Stimulated activated CD8-positive, alpha-beta memory T cell treated with anti-CD3 and anti-CD28 coated beads, Interleukin-2, amount 100 ng/mL, for 48 hours (primary cell): ENCODE data around the gene CYP27A1.

Source experiments
- DNase-seq, 2 donors: peaks; one replicate each; pipeline ENCODE4 v3.0.0-alpha.2; 2020; ENCODE audit warnings: low read depth in 2 of 2

CYP27A1 gene

DNA sequence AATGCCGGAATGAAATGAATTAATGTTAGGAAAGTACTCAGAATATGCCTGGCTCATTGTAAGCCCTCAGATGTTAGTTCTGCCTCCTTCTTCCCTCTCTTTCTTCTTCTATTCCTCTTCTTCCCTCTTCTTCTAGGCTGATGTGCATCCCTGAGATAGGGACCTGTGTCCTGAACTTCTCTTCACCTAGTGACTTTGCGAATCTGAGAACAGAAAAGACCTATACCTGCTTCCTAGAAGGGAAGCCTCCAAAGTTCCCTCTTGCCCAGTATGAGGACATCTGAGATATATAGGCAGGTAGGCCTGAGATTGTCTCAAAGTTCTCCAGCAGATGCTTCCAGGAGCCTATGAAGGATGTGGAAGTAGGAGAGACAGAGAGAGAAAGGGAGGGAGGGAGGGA is 8.1 kb upstream of the CYP27A1 start:
- DNase-seq = no peak

- DNase-seq = no peak
Measured at GRCh38 chr2:218776488-218776887, 5.5 kb upstream of the CYP27A1 start.

DNA sequence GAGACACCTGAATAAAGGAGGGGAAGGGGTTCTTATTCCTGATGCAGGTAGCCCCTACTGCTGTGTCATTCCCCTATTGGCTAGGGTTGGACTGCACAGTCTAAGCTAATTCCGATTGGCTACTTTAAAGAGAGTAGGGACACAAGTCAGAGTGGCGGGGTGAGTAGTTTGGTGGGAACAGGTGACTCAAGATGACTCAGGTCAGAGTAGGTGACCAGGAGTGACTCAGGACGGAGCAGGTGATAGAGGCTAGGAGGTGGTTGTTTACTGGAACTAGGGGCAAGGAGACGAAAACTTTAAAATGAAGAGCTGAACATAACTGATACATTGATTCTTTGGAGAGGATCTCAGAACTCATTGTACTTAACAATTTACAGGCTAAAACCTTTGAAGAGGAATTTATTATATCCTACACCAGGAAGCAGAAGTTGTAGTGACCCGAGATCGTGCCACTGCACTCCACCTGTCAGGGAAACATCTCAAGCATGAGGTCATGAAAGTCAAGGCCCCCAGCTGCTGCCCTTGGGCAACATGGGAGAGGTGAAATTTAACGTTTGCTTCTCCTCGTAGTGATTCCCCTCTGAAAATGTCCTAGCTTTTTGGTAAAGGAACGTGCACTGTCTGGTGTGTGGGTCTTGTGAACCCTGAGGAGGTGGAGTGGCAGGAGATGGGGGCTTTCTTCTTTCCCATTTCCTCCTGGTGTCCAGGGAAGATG is 4.5 kb upstream of the CYP27A1 start:
- DNase-seq = no peak

- no peak for DNase-seq
Measured at GRCh38 chr2:218780046-218780445, 1.9 kb upstream of the CYP27A1 start.

DNA sequence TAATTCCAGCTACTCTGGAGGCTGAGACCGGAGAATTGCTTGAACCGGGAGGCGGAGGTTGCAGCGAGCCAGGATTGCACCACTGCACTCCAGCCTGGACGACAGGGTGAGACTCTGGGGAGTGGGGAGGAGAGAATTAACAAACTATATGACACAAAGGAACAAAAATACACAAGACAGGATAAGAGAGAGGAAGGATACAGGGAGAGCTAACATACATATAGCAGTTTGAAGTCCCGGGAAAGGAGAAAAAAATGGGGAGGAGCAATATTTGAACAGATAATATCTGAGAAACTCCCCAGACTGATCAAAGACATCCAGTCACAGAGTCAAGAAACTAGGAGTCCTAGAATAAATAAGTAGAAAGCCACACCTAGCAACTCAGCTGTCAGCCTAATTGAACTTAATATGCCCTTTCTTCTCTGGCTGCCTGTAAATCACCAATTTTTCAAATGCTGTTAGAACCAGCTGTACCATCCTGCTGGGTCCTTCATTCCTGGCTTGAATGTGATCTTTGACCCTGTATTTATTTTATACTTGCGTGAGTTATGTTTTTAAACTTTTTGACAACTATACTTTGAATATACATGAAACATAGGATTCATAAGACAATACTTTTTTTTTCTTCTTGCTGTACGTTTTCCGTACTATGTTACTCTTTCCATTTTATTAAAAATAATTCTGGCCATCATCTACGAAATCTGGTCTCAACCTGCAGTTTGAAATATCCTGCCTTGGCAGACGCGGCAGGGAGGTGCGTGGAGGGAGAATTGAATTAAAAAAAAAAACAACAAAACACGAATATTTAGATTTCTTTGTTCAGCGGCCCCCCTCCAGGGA is 876 bp upstream of the CYP27A1 start:
- DNase-seq = no peak

GRCh38 chr2:218782528-218782844 is 539 bp downstream of the CYP27A1 start:
- no peak for DNase-seq

- DNase-seq = no peak
Measured at GRCh38 chr2:218783688-218784087, 1.7 kb downstream of the CYP27A1 start.

GRCh38 chr2:218785103-218785502 is 3.2 kb downstream of the CYP27A1 start:
- DNase-seq = no peak

GRCh38 chr2:218786133-218786532 is 4.2 kb downstream of the CYP27A1 start:
- DNase-seq = no peak

GRCh38 chr2:218788529-218789255 is 6.7 kb downstream of the CYP27A1 start:
- no peak for DNase-seq

DNA sequence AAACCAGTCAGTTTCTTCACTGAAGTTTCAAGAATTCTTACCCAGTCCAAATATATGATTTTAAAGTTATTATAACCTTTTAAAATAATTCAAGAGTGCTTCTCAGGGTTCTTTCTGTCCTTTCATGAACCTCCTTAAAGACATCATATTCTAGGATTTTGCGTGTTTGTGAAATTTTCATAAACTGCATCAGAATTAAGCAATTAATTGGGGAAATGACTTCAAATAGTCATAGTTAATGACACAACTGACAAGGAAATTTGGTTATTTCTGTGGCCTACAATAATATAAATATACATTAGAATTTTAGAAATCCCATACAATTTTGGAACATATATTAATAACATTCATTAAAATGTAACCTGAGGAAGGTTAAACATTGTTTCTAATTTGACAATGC is 10.5 kb downstream of the CYP27A1 start:
- DNase-seq = no peak

GRCh38 chr2:218796691-218797090 is 14.7 kb downstream of the CYP27A1 start:
- DNase-seq = no peak

- no peak for DNase-seq
Measured at GRCh38 chr2:218798767-218799504, 17.0 kb downstream of the CYP27A1 start.

DNA sequence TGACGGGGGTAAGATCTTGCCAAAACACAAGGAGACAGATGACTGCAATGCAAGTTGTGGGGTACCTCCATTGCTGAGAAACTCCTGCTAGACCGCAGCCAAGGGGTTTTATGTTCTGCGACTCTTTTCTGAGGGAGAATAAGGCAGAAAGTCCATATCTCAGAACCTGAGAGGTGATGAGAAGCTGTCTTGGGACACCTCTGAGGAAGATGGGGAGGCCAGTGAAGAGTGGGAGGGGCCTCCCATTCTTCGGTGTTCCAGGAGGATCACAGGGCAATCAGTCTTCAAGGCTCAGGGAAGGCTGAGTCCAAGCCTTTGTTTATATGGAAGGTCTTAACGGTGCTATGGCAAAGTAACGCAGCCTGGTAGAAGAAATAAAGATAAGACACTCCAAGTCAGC is 18.0 kb downstream of the CYP27A1 start:
- no peak for DNase-seq

- DNase-seq = no peak
Measured at GRCh38 chr2:218802386-218802994, 20.5 kb downstream of the CYP27A1 start.

DNA sequence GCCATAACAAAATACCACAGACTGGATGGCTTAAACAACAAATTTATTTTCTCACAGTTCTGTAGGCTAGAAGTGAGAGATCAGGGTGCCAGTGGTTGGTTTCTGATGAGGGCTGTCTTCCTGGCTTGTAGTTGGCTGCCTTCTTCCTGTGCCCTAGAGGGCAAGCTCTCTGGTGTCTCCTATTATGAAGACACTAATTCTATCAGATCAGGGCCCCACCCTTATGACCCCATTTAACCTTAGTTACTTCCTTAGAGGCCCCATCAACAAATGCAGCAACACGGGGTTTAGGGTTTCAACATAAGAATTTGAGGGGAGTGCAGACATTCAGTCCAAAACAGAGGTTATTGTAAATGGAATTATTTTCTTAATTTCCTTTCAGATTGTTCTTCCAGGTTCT is 22.9 kb downstream of the CYP27A1 start:
- DNase-seq = no peak

GRCh38 chr2:218805627-218806026 is 23.7 kb downstream of the CYP27A1 start:
- DNase-seq = no peak

- no peak for DNase-seq
Measured at GRCh38 chr2:218806346-218806978, 24.5 kb downstream of the CYP27A1 start.

GRCh38 chr2:218807626-218808025 is 25.7 kb downstream of the CYP27A1 start:
- DNase-seq = no peak

GRCh38 chr2:218809515-218809914 is 27.6 kb downstream of the CYP27A1 start:
- DNase-seq = no peak

- DNase-seq = no peak
Measured at GRCh38 chr2:218810256-218810655, 28.3 kb downstream of the CYP27A1 start.
